Small intestine (tissue), 7 donors: ENCODE data around the gene FGF12. TPM values are rescaled to one million over a fixed set of nuclear protein-coding genes. Genes with fewer than 3 reads are reported as not detected.

ENCODE experiments used
- DNase-seq, 2 donors: peaks; one replicate each; pipeline versions ENCODE4 v3.0.0 to v3.0.0-alpha.2; 2013
- FAIRE-seq: peaks from 2 replicates; lab custom pipeline; 2012; peaks lifted over from hg19 to GRCh38; lab: Jason Lieb, UNC
- H3K27ac ChIP-seq, 3 donors: one replicate each; pipeline ENCODE4 v1.5.1; 2013; ENCODE audit warnings: low read length in 2 of 3, mild to moderate bottlenecking in 2 of 3, control low read depth in 1 of 3, inconsistent platforms in 1 of 3, low read depth in 1 of 3, moderate library complexity in 1 of 3
- H3K27me3 ChIP-seq, 3 donors: one replicate each; pipeline ENCODE4 v1.6.1; 2013; ENCODE audit warnings: low read length in 3 of 3, inconsistent platforms in 1 of 3; ENCODE audit not compliant: control insufficient read depth in 3 of 3, insufficient read depth in 3 of 3
- H3K36me3 ChIP-seq, 3 donors: one replicate each; pipeline ENCODE4 v1.6.1; 2013; ENCODE audit warnings: low read length in 3 of 3, inconsistent platforms in 1 of 3, low read depth in 1 of 3, mild to moderate bottlenecking in 1 of 3, moderate library complexity in 1 of 3; ENCODE audit not compliant: control insufficient read depth in 3 of 3, insufficient read depth in 2 of 3
- H3K4me1 ChIP-seq, 3 donors: one replicate each; pipeline ENCODE4 v1.6.1; 2013; ENCODE audit warnings: low read length in 2 of 3, inconsistent platforms in 1 of 3, low read depth in 1 of 3, mild to moderate bottlenecking in 1 of 3, moderate library complexity in 1 of 3; ENCODE audit not compliant: control insufficient read depth in 3 of 3, insufficient read depth in 2 of 3
- H3K4me3 ChIP-seq, 3 donors: one replicate each; pipeline ENCODE4 v1.5.1; 2013; ENCODE audit warnings: low read length in 3 of 3, control low read depth in 1 of 3, inconsistent platforms in 1 of 3, low read depth in 1 of 3, mild to moderate bottlenecking in 1 of 3, moderate library complexity in 1 of 3
- H3K9me3 ChIP-seq, 2 donors: one replicate each; pipeline ENCODE4 v1.6.1; 2013; ENCODE audit warnings: low read depth in 1 of 2, low read length in 1 of 2; ENCODE audit not compliant: control insufficient read depth in 2 of 2, insufficient read depth in 1 of 2
- WGBS, 3 donors: extraction: QIAGEN DNeasy Blood & Tissue Kit; methylation state at CpG; one replicate each; pipeline ENCODE4 v1.1.7; 2013; 5-methylcytosine and 5-hydroxymethylcytosine counted together
- polyA plus RNA-seq, 4 donors: library from polyadenylated mRNA; stranded (reverse) in 3 of 4; unstranded in 1 of 4; fragments of 200-250 nt in 3 of 4; fragments of 120-200 nt in 1 of 4; gene quantifications; one replicate each; pipeline versions ENCODE4 v1.2.1 to v1.2.3, GENCODE V29; 2013
- donor health status: healthy with polysubstance abuse.
- donor health status: control.
- donor health status: control.
- donor health status: Bipolar disorder and iron deficiency.
- donor health status: healthy.

The FGF12 gene
- polyA plus RNA-seq, 4 donors = 0.39 to 1.1 (median 0.43) TPM; not detected in 1

GRCh38 chr3:192108820-192109219 is 618.5 kb downstream of the FGF12 start:
- H3K4me3 ChIP-seq = no peak overlapping the region
- H3K27me3 ChIP-seq = no peaks in the 10 kb centered on the region
- peaks cover 0 to 2% of the 10 kb centered on the region in 2 donors for H3K9me3 ChIP-seq
- H3K27ac ChIP-seq = no peak overlapping the region
- FAIRE-seq = no peak
- no peak for DNase-seq
- no peaks in the 10 kb centered on the region for H3K36me3 ChIP-seq
- H3K4me1 ChIP-seq = no peaks in the 10 kb centered on the region

GRCh38 chr3:192106543-192106942 is 620.8 kb downstream of the FGF12 start:
- FAIRE-seq (no peak), DNase-seq (no peak)
- Histone ChIP-seq H3K36me3 (no peaks in the 10 kb centered on the region), H3K27ac (no peak overlapping the region), H3K9me3 (no peaks in the 10 kb centered on the region), H3K4me1 (no peaks in the 10 kb centered on the region), H3K4me3 (no peak overlapping the region), H3K27me3 (no peaks in the 10 kb centered on the region)
- WGBS, 3 donors = 64 to 70% (median 67%) methylated on average over 4 of the region's 4 CpGs

DNA sequence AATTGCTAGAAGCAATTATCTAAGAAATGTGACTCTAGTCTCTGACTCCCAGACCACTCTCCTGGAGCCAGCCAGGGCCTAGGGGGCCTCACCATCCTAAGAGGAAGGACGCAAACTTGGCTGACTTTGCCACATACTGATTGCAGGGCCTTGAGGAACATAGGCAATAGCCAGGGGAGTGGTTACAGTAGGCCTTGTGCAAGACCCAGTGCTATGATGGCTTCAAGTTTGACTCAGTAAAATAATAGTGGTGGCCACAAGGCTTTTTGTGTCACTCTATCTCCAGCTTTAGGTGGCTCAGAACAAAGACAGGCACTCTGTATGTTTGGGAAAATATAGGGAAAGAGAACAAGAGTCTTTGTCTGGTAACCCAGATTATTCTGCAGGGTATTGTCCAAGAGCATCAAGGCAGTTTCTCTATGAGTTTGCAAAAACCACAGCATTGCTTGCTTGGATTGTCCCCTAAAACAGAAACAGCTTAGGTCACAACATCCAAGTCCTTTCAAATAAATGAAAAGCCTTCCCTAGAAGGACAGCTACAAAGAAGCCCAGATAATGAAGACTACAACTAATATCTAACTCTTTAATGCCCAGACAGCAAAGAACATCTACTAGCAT is 634.8 kb downstream of the FGF12 start:
- 79 to 100% (median 84%) methylated on average over 1 of the region's 1 CpG for WGBS, 3 donors
- DNase-seq (no peak), FAIRE-seq (no peak)
- Histone ChIP-seq H3K36me3 (no peaks in the 10 kb centered on the region), H3K27ac (no peak overlapping the region), H3K4me3 (no peak overlapping the region), H3K4me1 (no peaks in the 10 kb centered on the region), H3K27me3 (no peaks in the 10 kb centered on the region), H3K9me3 (no peaks in the 10 kb centered on the region)

GRCh38 chr3:192091831-192092230 is 635.5 kb downstream of the FGF12 start:
- 35 to 86% (median 70%) methylated on average over 1 of the region's 1 CpG for WGBS, 3 donors
- Histone ChIP-seq H3K27me3 (no peaks in the 10 kb centered on the region), H3K9me3 (no peaks in the 10 kb centered on the region), H3K27ac (no peak overlapping the region), H3K4me1 (no peaks in the 10 kb centered on the region), H3K4me3 (no peak overlapping the region), H3K36me3 (no peaks in the 10 kb centered on the region)
- DNase-seq = no peak
- no peak for FAIRE-seq

GRCh38 chr3:192090586-192090985 is 636.8 kb downstream of the FGF12 start:
- H3K4me1 ChIP-seq = no peaks in the 10 kb centered on the region
- no peaks in the 10 kb centered on the region for H3K9me3 ChIP-seq
- no peak overlapping the region for H3K4me3 ChIP-seq
- H3K27me3 ChIP-seq = no peaks in the 10 kb centered on the region
- no peaks in the 10 kb centered on the region for H3K36me3 ChIP-seq
- no peak overlapping the region for H3K27ac ChIP-seq
- FAIRE-seq = no peak
- DNase-seq = no peak

Other genes starting within 250 kb of the FGF12 start
- 10 to 100 TPM in 3 of 4 donors, 1 to 10 TPM in 1; 4.9 to 16.6 (median 13.6) TPM for gene MB21D2, start 190.3 kb upstream of the FGF12 start, polyA plus RNA-seq